Osteocyte (in vitro differentiated cells): ENCODE data around the gene TSPAN31. TPM values are rescaled to one million over a fixed set of nuclear protein-coding genes. Genes with fewer than 3 reads are reported as not detected.

Experiments
- DNase-seq: peaks from one replicate; pipeline ENCODE4 v3.0.0; 2021; ENCODE audit warnings: mixed read lengths; ENCODE audit not compliant: unreplicated experiment; ENCODE audit errors: extremely low spot score
- H3K27ac Mint-ChIP-seq: one replicate; pipeline ENCODE4 v1.8.0; 2021; ENCODE audit warnings: mild to moderate bottlenecking, mixed read lengths; ENCODE audit not compliant: unreplicated experiment
- H3K27me3 Mint-ChIP-seq: one replicate; pipeline ENCODE4 v1.8.0; 2021; ENCODE audit warnings: mixed read lengths; ENCODE audit not compliant: unreplicated experiment
- H3K36me3 Mint-ChIP-seq: one replicate; pipeline ENCODE4 v1.8.0; 2021; ENCODE audit warnings: mixed read lengths; ENCODE audit not compliant: unreplicated experiment
- H3K4me1 Mint-ChIP-seq: one replicate; pipeline ENCODE4 v1.8.0; 2021; ENCODE audit warnings: mixed read lengths; ENCODE audit not compliant: unreplicated experiment
- H3K4me3 Mint-ChIP-seq: one replicate; pipeline ENCODE4 v1.8.0; 2021; ENCODE audit warnings: mild to moderate bottlenecking, moderate library complexity, mixed read lengths; ENCODE audit not compliant: unreplicated experiment
- H3K9me3 Mint-ChIP-seq: one replicate; pipeline ENCODE4 v1.8.0; 2021; ENCODE audit warnings: mixed read lengths; ENCODE audit not compliant: unreplicated experiment
- total RNA-seq: library from RNA; stranded (reverse); gene quantifications from 2 replicates; pipeline ENCODE4 v1.2.1, GENCODE V29; 2021
- TF ChIP-seq, protein P1 (sequence below): fragments of 200-600 bp; sonication (generic); IDR thresholded peaks from 2 replicates; pipeline ENCODE4 v1.5.0; 2021; ENCODE audit warnings: antibody characterized with exemption, mild to moderate bottlenecking, moderate library complexity

The TSPAN31 gene
- total RNA-seq, 1 donor from 2014 or later: 36.2 TPM

- Mint-ChIP-seq H3K9me3 (peaks cover 6% of the 10 kb centered on the region), H3K4me1 (no peaks in the 10 kb centered on the region), H3K27me3 (no peaks in the 10 kb centered on the region), H3K36me3 (peaks cover 36% of the 10 kb centered on the region), H3K4me3 (no peak overlapping the region), H3K27ac (no peak overlapping the region)
- TF ChIP-seq, protein P1, sequence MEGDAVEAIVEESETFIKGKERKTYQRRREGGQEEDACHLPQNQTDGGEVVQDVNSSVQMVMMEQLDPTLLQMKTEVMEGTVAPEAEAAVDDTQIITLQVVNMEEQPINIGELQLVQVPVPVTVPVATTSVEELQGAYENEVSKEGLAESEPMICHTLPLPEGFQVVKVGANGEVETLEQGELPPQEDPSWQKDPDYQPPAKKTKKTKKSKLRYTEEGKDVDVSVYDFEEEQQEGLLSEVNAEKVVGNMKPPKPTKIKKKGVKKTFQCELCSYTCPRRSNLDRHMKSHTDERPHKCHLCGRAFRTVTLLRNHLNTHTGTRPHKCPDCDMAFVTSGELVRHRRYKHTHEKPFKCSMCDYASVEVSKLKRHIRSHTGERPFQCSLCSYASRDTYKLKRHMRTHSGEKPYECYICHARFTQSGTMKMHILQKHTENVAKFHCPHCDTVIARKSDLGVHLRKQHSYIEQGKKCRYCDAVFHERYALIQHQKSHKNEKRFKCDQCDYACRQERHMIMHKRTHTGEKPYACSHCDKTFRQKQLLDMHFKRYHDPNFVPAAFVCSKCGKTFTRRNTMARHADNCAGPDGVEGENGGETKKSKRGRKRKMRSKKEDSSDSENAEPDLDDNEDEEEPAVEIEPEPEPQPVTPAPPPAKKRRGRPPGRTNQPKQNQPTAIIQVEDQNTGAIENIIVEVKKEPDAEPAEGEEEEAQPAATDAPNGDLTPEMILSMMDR: no peak
- DNase-seq: peak; percentile 66
Measured at GRCh38 chr12:57715786-57716185, 29.1 kb upstream of the TSPAN31 start.

DNA sequence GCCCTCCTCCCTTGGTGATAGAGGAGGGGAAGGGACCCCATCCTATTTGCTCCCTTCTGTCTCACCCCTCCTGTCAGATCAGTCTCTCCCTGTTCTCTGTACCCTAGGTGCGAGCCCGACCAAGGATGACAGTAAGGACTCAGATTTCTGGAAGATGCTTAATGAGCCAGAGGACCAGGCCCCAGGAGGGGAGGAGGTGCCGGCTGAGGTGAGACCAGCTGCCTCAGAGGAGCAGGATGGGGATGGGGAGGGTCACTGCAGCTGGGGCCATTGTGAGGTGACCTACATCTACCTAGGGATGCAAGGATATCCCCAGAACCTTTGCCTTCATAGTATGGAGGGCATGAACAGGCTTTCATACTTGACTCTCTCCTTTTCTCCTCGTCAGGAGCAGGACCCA is 28.5 kb upstream of the TSPAN31 start:
- no peak overlapping the region for H3K4me3 Mint-ChIP-seq
- TF ChIP-seq, protein P1: no peak
- H3K9me3 Mint-ChIP-seq: peaks cover 6% of the 10 kb centered on the region

GRCh38 chr12:57717131-57717530 is 27.7 kb upstream of the TSPAN31 start:
- no peak overlapping the region for H3K27ac Mint-ChIP-seq
- TF ChIP-seq, protein P1: no peak

More for the DNA sequence above, 28.5 kb upstream of the TSPAN31 start:
- H3K27ac Mint-ChIP-seq: no peak overlapping the region
- H3K36me3 Mint-ChIP-seq: peaks cover 34% of the 10 kb centered on the region
- no peaks in the 10 kb centered on the region for H3K27me3 Mint-ChIP-seq
- peak; percentile 59 for DNase-seq
- no peaks in the 10 kb centered on the region for H3K4me1 Mint-ChIP-seq

GRCh38 chr12:57717846-57718640 is 26.8 kb upstream of the TSPAN31 start:
- Mint-ChIP-seq H3K4me3 (no peak overlapping the region), H3K27me3 (no peaks in the 10 kb centered on the region), H3K36me3 (peaks cover 30% of the 10 kb centered on the region), H3K27ac (no peak overlapping the region), H3K9me3 (no peaks in the 10 kb centered on the region), H3K4me1 (peaks cover 4% of the 10 kb centered on the region)
- peak; percentile 67 for DNase-seq
- TF ChIP-seq, protein P1: no peak

More at GRCh38 chr12:57717131-57717530, 27.7 kb upstream of the TSPAN31 start:
- H3K27me3 Mint-ChIP-seq: no peaks in the 10 kb centered on the region
- H3K4me1 Mint-ChIP-seq: no peaks in the 10 kb centered on the region
- no peak overlapping the region for H3K4me3 Mint-ChIP-seq
- peak; percentile 62 for DNase-seq
- H3K9me3 Mint-ChIP-seq: peaks cover under 1% of the 10 kb centered on the region
- peaks cover 34% of the 10 kb centered on the region for H3K36me3 Mint-ChIP-seq

GRCh38 chr12:57718641-57719528 is 26.0 kb upstream of the TSPAN31 start:
- Mint-ChIP-seq H3K27ac (no peak overlapping the region), H3K36me3 (peaks cover 28% of the 10 kb centered on the region), H3K4me1 (peaks cover 12% of the 10 kb centered on the region), H3K9me3 (no peaks in the 10 kb centered on the region), H3K27me3 (no peaks in the 10 kb centered on the region), H3K4me3 (no peak overlapping the region)
- peak; percentile 66 for DNase-seq
- TF ChIP-seq, protein P1: no peak
